ENCODE data around the gene FRRS1L.

- TF ChIP-seq EZH2 (IDR thresholded peaks at IDR 0.05; ENCODE audit: low read length, missing control alignments): no peak
- TF ChIP-seq, protein P1, sequence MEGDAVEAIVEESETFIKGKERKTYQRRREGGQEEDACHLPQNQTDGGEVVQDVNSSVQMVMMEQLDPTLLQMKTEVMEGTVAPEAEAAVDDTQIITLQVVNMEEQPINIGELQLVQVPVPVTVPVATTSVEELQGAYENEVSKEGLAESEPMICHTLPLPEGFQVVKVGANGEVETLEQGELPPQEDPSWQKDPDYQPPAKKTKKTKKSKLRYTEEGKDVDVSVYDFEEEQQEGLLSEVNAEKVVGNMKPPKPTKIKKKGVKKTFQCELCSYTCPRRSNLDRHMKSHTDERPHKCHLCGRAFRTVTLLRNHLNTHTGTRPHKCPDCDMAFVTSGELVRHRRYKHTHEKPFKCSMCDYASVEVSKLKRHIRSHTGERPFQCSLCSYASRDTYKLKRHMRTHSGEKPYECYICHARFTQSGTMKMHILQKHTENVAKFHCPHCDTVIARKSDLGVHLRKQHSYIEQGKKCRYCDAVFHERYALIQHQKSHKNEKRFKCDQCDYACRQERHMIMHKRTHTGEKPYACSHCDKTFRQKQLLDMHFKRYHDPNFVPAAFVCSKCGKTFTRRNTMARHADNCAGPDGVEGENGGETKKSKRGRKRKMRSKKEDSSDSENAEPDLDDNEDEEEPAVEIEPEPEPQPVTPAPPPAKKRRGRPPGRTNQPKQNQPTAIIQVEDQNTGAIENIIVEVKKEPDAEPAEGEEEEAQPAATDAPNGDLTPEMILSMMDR (conservative IDR thresholded peaks at IDR 0.05 in 1 of 2, IDR thresholded peaks at IDR 0.05 in 1 of 2; ENCODE audit: low read depth in 1 of 2, low read length in 2 of 2): no peak
Measured at GRCh38 chr9:109088221-109088620, 78.8 kb downstream of the FRRS1L start.
